Measurements from ENCODE around the gene IFITM5.
"Not testable (repeated sequence)": the region's sequence is repeated elsewhere in the genome, so short reads cannot be mapped to it uniquely, and the experiment has no call there.

- not testable (repeated sequence) for TF ChIP-seq CTCF, POLR2A (IDR thresholded peaks at IDR 0.05)
These were observed 25.5 kb upstream of the IFITM5 start for GRCh38 chr11:324593-325517.

Data from thyroid gland (tissue), 4 donors.